ENCODE data around the gene OR11H6.

DNA sequence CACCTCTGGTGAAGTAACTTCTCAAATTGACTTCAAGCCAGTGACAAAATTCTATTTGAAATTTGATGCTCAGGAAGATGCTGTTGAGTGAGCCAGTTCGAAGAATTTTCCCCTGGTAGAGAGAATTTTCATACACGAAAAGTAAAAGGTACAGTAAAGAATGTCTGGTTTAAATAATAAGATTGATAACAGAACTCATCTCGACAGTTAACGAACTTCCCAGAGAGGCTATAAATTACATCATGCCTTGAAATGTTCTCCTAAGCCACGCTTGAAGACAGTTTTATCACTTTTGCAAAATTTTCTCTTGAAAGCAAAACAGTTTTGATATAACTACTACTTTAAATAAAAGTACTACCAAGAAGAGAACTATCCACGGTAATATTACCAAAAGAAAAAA, 47.2 kb upstream of the OR11H6 start:
- TF ChIP-seq, protein P1, sequence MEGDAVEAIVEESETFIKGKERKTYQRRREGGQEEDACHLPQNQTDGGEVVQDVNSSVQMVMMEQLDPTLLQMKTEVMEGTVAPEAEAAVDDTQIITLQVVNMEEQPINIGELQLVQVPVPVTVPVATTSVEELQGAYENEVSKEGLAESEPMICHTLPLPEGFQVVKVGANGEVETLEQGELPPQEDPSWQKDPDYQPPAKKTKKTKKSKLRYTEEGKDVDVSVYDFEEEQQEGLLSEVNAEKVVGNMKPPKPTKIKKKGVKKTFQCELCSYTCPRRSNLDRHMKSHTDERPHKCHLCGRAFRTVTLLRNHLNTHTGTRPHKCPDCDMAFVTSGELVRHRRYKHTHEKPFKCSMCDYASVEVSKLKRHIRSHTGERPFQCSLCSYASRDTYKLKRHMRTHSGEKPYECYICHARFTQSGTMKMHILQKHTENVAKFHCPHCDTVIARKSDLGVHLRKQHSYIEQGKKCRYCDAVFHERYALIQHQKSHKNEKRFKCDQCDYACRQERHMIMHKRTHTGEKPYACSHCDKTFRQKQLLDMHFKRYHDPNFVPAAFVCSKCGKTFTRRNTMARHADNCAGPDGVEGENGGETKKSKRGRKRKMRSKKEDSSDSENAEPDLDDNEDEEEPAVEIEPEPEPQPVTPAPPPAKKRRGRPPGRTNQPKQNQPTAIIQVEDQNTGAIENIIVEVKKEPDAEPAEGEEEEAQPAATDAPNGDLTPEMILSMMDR (IDR thresholded peaks at IDR 0.05): no peak
- no peak for TF ChIP-seq POLR2AphosphoS5 (IDR thresholded peaks at IDR 0.05)
- TF ChIP-seq POLR2A (IDR thresholded peaks at IDR 0.05): no peak
